ENCODE data around the gene MAP3K14.
A peak's percentile ranks its signal among the peaks of the same experiment; 100 is the strongest.

Gene MAP3K14

DNA sequence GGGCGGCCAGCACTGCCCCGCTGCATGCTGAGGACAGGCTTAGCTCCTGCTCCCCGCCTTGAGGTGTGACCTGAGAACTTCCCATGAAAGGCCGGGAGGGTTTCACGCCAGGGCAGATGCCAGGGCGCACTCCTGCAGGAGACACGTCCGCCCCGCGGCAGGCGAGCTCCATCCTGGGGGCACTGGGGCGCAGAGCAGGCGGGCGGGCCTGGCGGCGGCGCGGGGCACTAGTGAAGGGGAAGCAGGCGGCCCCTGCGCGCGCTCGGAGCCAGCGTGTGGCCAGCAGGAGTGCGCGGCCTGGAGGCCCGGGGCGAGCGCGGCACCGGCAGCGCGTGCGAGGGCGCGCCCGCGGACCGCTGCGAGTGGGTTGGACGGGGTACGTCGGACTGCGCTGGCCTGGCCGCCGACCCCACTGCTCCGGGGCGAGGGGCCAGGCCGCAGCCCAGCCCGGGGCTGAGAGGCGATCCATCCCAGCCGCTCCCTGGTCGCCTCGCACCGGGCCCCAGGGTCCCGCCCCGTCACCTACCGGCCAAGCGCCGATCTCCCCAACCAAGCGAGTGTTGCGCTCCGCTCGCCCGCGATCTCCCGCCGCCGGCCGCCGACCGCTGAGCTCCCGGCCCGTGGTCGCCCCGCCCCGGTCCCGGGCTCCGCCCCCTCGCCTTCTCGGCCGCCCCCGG is at the start of gene MAP3K14:
TSS of gene MAP3K14 (minus strand) at position 587 of the 677 bp plus-strand sequence. CDS start 26,275 bp downstream, outside the sequence.
- no peaks in the 10 kb centered on the region for H3K9me3 ChIP-seq (ENCODE audit: control insufficient read depth, low read depth, low read length)
- peaks cover 14% of the 10 kb centered on the region for H3K27me3 ChIP-seq (ENCODE audit: control insufficient read depth, insufficient read depth, low read length)
- peak within 1 kb of the TSS; percentile 75 for H3K9ac ChIP-seq (ENCODE audit: low read length)
- H3K4me1 ChIP-seq (ENCODE audit: control insufficient read depth, low read depth, low read length) = peaks cover 8% of the 10 kb centered on the region
- H3K27ac ChIP-seq (ENCODE audit: low read length) = peak within 1 kb of the TSS; percentile 67
- H3K36me3 ChIP-seq (ENCODE audit: control insufficient read depth, low read depth, low read length) = no peaks in the 10 kb centered on the region
- peak within 1 kb of the TSS; percentile 84 for H3K4me3 ChIP-seq (ENCODE audit: low read length)

DNA sequence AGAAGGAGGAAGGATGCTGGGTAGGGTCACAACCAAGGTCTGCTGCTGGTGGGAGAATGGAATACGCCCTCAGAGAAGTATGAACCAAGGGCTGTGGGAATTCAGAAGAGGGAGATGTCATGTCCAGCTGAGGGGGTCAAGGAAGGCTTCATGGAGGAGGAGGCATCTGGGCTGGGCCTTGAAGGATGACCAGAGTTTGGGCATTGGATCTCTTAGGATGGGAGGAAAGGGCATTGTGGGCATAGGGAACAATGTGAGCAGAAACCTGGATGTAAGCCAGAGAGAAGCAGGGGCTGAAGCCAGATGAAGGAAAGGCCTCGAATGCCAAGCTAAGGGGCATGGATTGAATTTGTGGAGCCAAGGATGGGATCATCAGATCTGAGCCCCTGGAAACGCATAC is 49.2 kb upstream of the MAP3K14 start:
- Histone ChIP-seq H3K27me3 (ENCODE audit: control insufficient read depth, insufficient read depth, low read length) (no peaks in the 10 kb centered on the region), H3K27ac (ENCODE audit: low read length) (no peak overlapping the region), H3K9ac (ENCODE audit: low read length) (no peak overlapping the region), H3K4me1 (ENCODE audit: control insufficient read depth, low read depth, low read length) (peaks cover 20% of the 10 kb centered on the region), H3K9me3 (ENCODE audit: control insufficient read depth, low read depth, low read length) (no peaks in the 10 kb centered on the region), H3K36me3 (ENCODE audit: control insufficient read depth, low read depth, low read length) (no peaks in the 10 kb centered on the region), H3K4me3 (ENCODE audit: low read length) (no peak overlapping the region)

DNA sequence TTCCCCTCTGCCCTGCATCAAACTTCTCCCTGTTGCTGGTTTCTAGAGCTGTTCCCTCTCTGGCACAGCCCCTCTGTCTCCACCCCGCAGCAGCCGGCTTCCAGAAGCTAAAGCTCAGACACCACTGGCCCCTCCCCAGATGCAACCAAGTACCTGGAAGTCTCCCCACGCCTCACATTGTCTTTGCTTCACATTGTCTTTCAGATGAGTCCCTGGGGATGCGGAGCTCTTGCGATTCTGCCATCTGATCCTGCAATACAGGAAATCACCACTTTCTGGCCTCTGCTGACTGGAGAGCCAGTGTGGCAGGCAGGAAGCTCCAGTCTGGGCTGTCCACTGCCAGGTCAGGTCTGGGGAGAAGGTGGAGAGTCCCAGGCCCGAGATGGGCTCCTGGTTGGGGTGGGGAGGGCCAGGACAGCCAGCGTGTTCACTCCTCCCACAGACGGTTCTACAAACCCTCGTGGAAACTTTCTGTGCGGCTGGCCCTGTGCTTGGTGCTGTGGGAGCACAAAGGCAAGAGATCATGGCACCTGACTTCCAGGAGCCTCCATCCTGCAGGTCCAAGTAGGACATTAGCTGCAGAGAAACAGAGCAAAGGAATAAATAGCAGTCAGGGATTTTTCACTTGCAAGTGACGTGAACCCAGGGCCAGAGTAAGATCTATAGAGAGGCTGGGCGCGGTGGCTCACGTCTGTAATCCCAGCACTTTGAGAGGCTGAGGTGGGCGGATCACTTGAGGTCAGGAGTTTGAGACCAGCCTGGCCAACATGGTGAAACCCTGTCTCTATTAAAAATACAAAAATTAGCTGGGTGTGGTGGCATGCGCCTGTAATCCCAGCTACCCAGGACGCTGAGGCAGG is 47.9 kb upstream of the MAP3K14 start:
- Histone ChIP-seq H3K9ac (ENCODE audit: low read length) (peak overlapping the region; percentile 38), H3K9me3 (ENCODE audit: control insufficient read depth, low read depth, low read length) (no peaks in the 10 kb centered on the region), H3K27me3 (ENCODE audit: control insufficient read depth, insufficient read depth, low read length) (no peaks in the 10 kb centered on the region), H3K36me3 (ENCODE audit: control insufficient read depth, low read depth, low read length) (no peaks in the 10 kb centered on the region), H3K4me3 (ENCODE audit: low read length) (peak overlapping the region; percentile 16), H3K27ac (ENCODE audit: low read length) (peak overlapping the region; percentile 92), H3K4me1 (ENCODE audit: control insufficient read depth, low read depth, low read length) (peaks cover 16% of the 10 kb centered on the region)

DNA sequence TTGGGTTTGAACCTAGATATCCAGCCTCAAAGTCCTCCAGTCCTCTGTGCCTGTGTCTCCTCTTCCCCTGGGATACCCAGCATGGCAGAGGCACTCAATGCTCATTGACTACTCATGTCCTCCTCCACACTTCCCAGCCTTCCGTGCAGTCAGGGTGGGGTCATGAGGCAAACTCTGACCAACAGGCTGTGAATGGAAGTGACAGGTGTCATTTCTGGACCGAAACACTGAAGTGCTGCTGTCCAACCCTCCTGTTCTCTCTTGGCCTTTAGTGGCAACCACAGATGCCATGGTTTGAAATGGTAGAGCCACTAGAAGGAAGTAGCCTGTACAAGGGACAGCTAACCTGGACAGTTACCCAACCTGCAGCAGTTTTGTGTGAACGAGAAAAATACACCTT is 46.7 kb upstream of the MAP3K14 start:
- H3K27ac ChIP-seq (ENCODE audit: low read length) = no peak overlapping the region
- H3K9ac ChIP-seq (ENCODE audit: low read length) = no peak overlapping the region
- no peak overlapping the region for H3K4me3 ChIP-seq (ENCODE audit: low read length)
- no peaks in the 10 kb centered on the region for H3K27me3 ChIP-seq (ENCODE audit: control insufficient read depth, insufficient read depth, low read length)
- H3K4me1 ChIP-seq (ENCODE audit: control insufficient read depth, low read depth, low read length) = peaks cover 16% of the 10 kb centered on the region
- no peaks in the 10 kb centered on the region for H3K36me3 ChIP-seq (ENCODE audit: control insufficient read depth, low read depth, low read length)
- no peaks in the 10 kb centered on the region for H3K9me3 ChIP-seq (ENCODE audit: control insufficient read depth, low read depth, low read length)

DNA sequence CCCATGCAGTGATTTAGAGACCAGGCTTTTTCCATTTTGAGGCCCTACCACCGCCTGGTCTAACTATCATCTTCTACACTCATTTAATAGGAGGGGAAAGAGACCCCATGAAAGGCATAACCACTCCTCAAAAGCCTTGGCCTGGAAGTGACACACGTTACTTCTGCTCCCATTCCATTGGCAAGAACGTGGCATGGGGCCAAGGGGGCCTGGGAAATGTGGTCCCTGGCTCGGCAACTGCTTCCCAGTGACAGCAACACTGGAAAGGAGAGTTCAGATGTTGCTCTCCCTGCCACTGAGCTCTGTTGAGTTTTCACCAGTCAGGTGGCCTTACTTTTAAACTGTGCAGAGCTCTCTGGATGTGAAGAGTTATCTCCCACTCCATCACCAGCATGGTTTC is 45.2 kb upstream of the MAP3K14 start:
- Histone ChIP-seq H3K27ac (ENCODE audit: low read length) (no peak overlapping the region), H3K9me3 (ENCODE audit: control insufficient read depth, low read depth, low read length) (no peaks in the 10 kb centered on the region), H3K4me3 (ENCODE audit: low read length) (no peak overlapping the region), H3K9ac (ENCODE audit: low read length) (no peak overlapping the region), H3K4me1 (ENCODE audit: control insufficient read depth, low read depth, low read length) (peaks cover 16% of the 10 kb centered on the region), H3K27me3 (ENCODE audit: control insufficient read depth, insufficient read depth, low read length) (no peaks in the 10 kb centered on the region), H3K36me3 (ENCODE audit: control insufficient read depth, low read depth, low read length) (no peaks in the 10 kb centered on the region)

DNA sequence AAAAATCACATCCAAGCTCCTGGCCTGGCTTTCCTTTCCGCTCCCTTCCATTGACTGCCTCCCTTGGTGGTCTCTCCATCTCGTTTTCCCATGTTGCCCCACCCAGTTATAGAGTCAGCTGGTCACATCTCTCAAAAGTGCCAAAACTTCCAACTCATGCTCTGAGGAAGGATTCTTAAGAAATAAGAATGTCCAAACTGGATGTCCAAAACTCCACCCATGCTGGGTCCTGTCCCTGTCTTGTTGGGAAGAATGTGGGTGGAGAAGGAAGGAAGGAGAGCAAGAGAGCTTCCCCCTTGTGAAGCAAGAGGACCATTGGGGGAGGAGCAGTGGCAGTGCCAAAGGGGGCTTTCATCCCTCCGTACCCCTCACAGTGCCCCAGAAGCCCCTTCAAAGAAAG is 44.6 kb upstream of the MAP3K14 start:
- Histone ChIP-seq H3K9ac (ENCODE audit: low read length) (no peak overlapping the region), H3K36me3 (ENCODE audit: control insufficient read depth, low read depth, low read length) (no peaks in the 10 kb centered on the region), H3K27ac (ENCODE audit: low read length) (no peak overlapping the region), H3K4me1 (ENCODE audit: control insufficient read depth, low read depth, low read length) (peaks cover 16% of the 10 kb centered on the region), H3K4me3 (ENCODE audit: low read length) (no peak overlapping the region), H3K9me3 (ENCODE audit: control insufficient read depth, low read depth, low read length) (no peaks in the 10 kb centered on the region), H3K27me3 (ENCODE audit: control insufficient read depth, insufficient read depth, low read length) (no peaks in the 10 kb centered on the region)

DNA sequence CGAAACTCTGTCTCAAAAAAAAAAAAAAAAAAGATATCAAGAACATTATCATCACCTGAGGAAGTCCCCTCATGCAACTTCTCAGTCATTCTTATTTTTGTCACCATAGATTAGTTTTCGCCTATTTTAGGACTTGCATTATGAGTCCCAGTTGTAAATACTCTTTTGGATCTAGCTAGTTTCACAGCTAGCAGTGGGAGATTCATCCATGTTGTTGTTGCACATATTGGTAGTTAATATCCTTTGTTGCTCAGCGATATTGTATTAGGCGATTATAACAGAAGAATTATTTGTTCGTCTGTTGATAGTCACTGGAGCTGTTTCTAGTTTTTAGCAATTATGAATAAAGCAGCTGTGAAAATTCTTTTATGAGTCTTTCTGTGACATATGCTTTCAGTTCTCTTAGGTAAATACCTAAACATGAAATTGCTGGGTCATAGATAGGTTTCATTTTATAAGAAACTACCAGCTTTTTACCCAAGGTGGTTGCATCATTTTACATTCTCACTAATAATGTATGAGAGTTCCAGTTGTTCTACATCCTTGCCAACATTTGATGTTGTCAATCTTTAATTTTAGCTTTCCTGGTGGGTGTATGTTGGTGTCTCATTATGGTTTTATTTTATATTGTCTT is 40.7 kb upstream of the MAP3K14 start:
- H3K9me3 ChIP-seq (ENCODE audit: control insufficient read depth, low read depth, low read length) = no peaks in the 10 kb centered on the region
- no peaks in the 10 kb centered on the region for H3K27me3 ChIP-seq (ENCODE audit: control insufficient read depth, insufficient read depth, low read length)
- H3K4me3 ChIP-seq (ENCODE audit: low read length) = no peak overlapping the region
- H3K27ac ChIP-seq (ENCODE audit: low read length) = no peak overlapping the region
- H3K4me1 ChIP-seq (ENCODE audit: control insufficient read depth, low read depth, low read length) = no peaks in the 10 kb centered on the region
- H3K36me3 ChIP-seq (ENCODE audit: control insufficient read depth, low read depth, low read length) = no peaks in the 10 kb centered on the region
- no peak overlapping the region for H3K9ac ChIP-seq (ENCODE audit: low read length)

DNA sequence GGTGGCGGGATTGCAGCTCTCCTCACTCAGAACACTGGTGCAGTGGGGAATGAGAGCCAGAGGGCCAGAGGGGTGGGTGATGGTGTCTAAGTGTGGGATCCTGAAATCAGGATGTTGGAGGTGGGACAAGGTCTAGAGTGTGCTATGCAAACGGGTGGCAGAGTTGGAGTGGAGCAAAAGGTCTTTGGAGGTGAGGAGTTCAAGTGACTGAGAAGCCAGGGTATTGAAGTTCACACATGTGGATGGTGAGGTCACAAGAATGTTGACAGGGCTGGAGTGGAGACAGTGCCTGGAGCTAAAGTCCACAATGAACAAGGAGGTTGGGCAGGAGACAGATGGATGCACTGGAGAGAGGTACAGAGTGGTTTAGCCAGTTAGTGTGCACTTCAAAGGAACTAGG is 38.3 kb upstream of the MAP3K14 start:
- Histone ChIP-seq H3K4me1 (ENCODE audit: control insufficient read depth, low read depth, low read length) (no peaks in the 10 kb centered on the region), H3K9ac (ENCODE audit: low read length) (no peak overlapping the region), H3K4me3 (ENCODE audit: low read length) (no peak overlapping the region), H3K9me3 (ENCODE audit: control insufficient read depth, low read depth, low read length) (no peaks in the 10 kb centered on the region), H3K27ac (ENCODE audit: low read length) (no peak overlapping the region), H3K27me3 (ENCODE audit: control insufficient read depth, insufficient read depth, low read length) (no peaks in the 10 kb centered on the region), H3K36me3 (ENCODE audit: control insufficient read depth, low read depth, low read length) (no peaks in the 10 kb centered on the region)

DNA sequence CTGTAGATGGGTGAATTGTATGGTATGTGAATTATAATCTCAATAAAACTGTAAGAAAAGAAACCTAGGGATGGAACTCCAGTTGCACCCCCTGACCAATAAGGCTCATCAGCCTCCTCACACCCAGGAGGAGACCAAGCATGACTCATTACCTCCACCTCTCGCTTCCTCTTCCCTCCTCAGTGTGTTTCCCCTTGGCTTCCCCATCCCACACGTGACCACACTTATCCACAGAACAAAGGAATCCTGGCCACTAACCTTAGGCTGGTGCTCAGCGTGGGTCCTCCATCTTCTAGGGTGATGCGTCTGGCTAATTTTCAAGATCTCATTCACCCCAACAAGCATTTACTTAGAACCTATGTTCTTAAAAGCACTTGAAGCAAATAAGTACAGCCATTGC is 36.2 kb upstream of the MAP3K14 start:
- no peaks in the 10 kb centered on the region for H3K36me3 ChIP-seq (ENCODE audit: control insufficient read depth, low read depth, low read length)
- no peak overlapping the region for H3K4me3 ChIP-seq (ENCODE audit: low read length)
- H3K27me3 ChIP-seq (ENCODE audit: control insufficient read depth, insufficient read depth, low read length) = no peaks in the 10 kb centered on the region
- no peaks in the 10 kb centered on the region for H3K4me1 ChIP-seq (ENCODE audit: control insufficient read depth, low read depth, low read length)
- no peaks in the 10 kb centered on the region for H3K9me3 ChIP-seq (ENCODE audit: control insufficient read depth, low read depth, low read length)
- no peak overlapping the region for H3K27ac ChIP-seq (ENCODE audit: low read length)
- no peak overlapping the region for H3K9ac ChIP-seq (ENCODE audit: low read length)

DNA sequence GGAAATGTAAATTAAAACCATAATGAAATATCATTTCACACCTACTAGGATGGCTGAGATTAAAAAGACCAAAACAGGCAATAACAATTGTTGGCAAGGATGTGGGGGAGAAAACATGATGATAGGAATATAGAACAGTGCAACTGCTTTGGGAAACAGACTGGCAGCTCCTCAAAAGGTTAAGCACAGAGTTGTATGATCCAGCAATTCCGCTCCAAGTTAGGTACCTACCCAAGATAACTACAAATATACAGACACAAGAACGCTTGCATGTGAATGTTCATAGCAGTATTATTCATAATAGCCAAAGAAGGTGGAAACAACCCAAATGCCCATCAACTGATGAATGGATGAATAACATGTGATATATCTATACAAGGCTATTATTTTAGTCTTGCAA is 35.0 kb upstream of the MAP3K14 start:
- Histone ChIP-seq H3K4me3 (ENCODE audit: low read length) (no peak overlapping the region), H3K9me3 (ENCODE audit: control insufficient read depth, low read depth, low read length) (no peaks in the 10 kb centered on the region), H3K4me1 (ENCODE audit: control insufficient read depth, low read depth, low read length) (no peaks in the 10 kb centered on the region), H3K27ac (ENCODE audit: low read length) (no peak overlapping the region), H3K36me3 (ENCODE audit: control insufficient read depth, low read depth, low read length) (no peaks in the 10 kb centered on the region), H3K9ac (ENCODE audit: low read length) (no peak overlapping the region), H3K27me3 (ENCODE audit: control insufficient read depth, insufficient read depth, low read length) (no peaks in the 10 kb centered on the region)

DNA sequence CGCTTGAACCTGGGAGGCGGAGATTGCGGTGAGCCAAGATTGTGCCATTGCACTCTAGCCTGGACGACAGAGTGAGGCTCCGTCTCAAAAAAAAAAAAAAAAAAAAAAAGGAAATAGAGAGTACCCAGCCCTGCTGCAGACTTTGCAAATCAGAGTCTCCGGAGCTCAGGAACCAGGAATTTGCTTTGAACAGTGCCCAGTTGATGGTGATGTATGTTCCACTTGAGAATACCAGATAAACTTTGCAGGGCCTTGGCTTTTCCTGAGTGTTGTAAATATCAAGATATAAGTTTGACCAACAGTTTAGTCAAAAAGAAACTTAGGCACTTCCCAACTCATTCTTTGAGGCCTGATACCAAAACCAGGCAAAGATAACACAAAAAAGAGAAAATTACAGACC is 30.6 kb upstream of the MAP3K14 start:
- H3K9me3 ChIP-seq (ENCODE audit: control insufficient read depth, low read depth, low read length) = no peaks in the 10 kb centered on the region
- no peak overlapping the region for H3K27ac ChIP-seq (ENCODE audit: low read length)
- H3K36me3 ChIP-seq (ENCODE audit: control insufficient read depth, low read depth, low read length) = no peaks in the 10 kb centered on the region
- H3K27me3 ChIP-seq (ENCODE audit: control insufficient read depth, insufficient read depth, low read length) = no peaks in the 10 kb centered on the region
- H3K4me3 ChIP-seq (ENCODE audit: low read length) = no peak overlapping the region
- H3K4me1 ChIP-seq (ENCODE audit: control insufficient read depth, low read depth, low read length) = no peaks in the 10 kb centered on the region
- H3K9ac ChIP-seq (ENCODE audit: low read length) = no peak overlapping the region

All from iPS-18a (cell line).